GM23338 (cell line): Measurements from ENCODE around the gene SYT7. TPM values are rescaled to one million over a fixed set of nuclear protein-coding genes. Genes with fewer than 3 reads are reported as not detected.

ENCODE experiments used
- ATAC-seq: fragments of 200-7000 bp; cut with Tn5 transposase; 3 replicates; pipeline ENCODE4 v1.9.1; 2020
- DNase-seq: peaks from one replicate; pipeline ENCODE4 v3.0.0-alpha.2; 2015; ENCODE audit warnings: low spot score
- H2AFZ ChIP-seq: fragments of 200-600 bp; sonication (generic); 2 replicates; pipeline ENCODE4 v1.8.0; 2016; ENCODE audit warnings: antibody characterized with exemption, mild to moderate bottlenecking, moderate library complexity
- H3F3A ChIP-seq: fragments of 200-600 bp; sonication (generic); replicated peaks from 2 replicates; pipeline ENCODE4 v1.8.0; 2017; ENCODE audit warnings: antibody characterized with exemption, mixed run types, low read depth
- H3K27ac ChIP-seq: fragments of 200-600 bp; sonication (generic); 2 replicates; pipeline ENCODE4 v1.6.1; 2016; ENCODE audit warnings: low read depth
- H3K27me3 ChIP-seq: fragments of 200-600 bp; sonication (generic); 2 replicates; pipeline ENCODE4 v1.8.0; 2016; ENCODE audit warnings: mild to moderate bottlenecking, mixed run types, moderate library complexity; ENCODE audit not compliant: insufficient read depth
- H3K36me3 ChIP-seq: fragments of 200-600 bp; sonication (generic); 2 replicates; pipeline ENCODE4 v1.8.0; 2016; ENCODE audit warnings: mild to moderate bottlenecking; ENCODE audit not compliant: insufficient read depth
- H3K4me1 ChIP-seq: fragments of 200-600 bp; sonication (generic); 2 replicates; pipeline ENCODE4 v1.8.0; 2016; ENCODE audit warnings: mild to moderate bottlenecking, moderate library complexity; ENCODE audit not compliant: insufficient read depth
- H3K4me2 ChIP-seq: fragments of 200-600 bp; sonication (generic); 2 replicates; pipeline ENCODE4 v1.7.1; 2017; ENCODE audit warnings: mixed run types
- H3K4me3 ChIP-seq: fragments of 200-600 bp; sonication (generic); 2 replicates; pipeline ENCODE4 v1.6.1; 2016; ENCODE audit warnings: mixed run types
- H3K79me2 ChIP-seq: fragments of 200-600 bp; sonication (generic); replicated peaks from 2 replicates; pipeline ENCODE4 v1.8.0; 2017; ENCODE audit warnings: mild to moderate bottlenecking; ENCODE audit not compliant: insufficient read depth
- H3K9me2 ChIP-seq: fragments of 200-600 bp; sonication (generic); 2 replicates; pipeline ENCODE4 v1.8.0; 2017; ENCODE audit not compliant: insufficient read depth
- H4K20me1 ChIP-seq: fragments of 200-600 bp; sonication (generic); replicated peaks from 2 replicates; pipeline ENCODE4 v1.8.0; 2017; ENCODE audit warnings: mild to moderate bottlenecking; ENCODE audit not compliant: insufficient read depth
- H3K27ac Mint-ChIP-seq: 2 replicates; pipeline ENCODE4 v1.8.0; 2020; ENCODE audit warnings: inconsistent platforms, mild to moderate bottlenecking, moderate library complexity, mixed read lengths
- H3K27me3 Mint-ChIP-seq: 3 replicates; pipeline ENCODE4 v1.8.0; 2022; ENCODE audit warnings: low read depth, mild to moderate bottlenecking, moderate library complexity, mixed read lengths, inconsistent platforms; ENCODE audit not compliant: insufficient read depth, poor library complexity
- H3K36me3 Mint-ChIP-seq: 3 replicates; pipeline ENCODE4 v1.8.0; 2021; ENCODE audit warnings: low read depth, mild to moderate bottlenecking, inconsistent platforms, moderate library complexity, mixed read lengths
- H3K4me1 Mint-ChIP-seq: 3 replicates; pipeline ENCODE4 v1.8.0; 2020; ENCODE audit warnings: mild to moderate bottlenecking, inconsistent platforms, mixed read lengths
- H3K4me3 Mint-ChIP-seq: 3 replicates; pipeline ENCODE4 v1.8.0; 2021; ENCODE audit warnings: moderate library complexity, mild to moderate bottlenecking, inconsistent platforms, mixed read lengths
- H3K9me3 Mint-ChIP-seq: 3 replicates; pipeline ENCODE4 v1.8.0; 2020; ENCODE audit warnings: moderate library complexity, mild to moderate bottlenecking, inconsistent platforms, mixed read lengths
- CREB1 ChIP-seq: fragments of 250-450 bp; sonication (Bioruptor Pico); IDR thresholded peaks from 2 replicates; pipeline ENCODE4 v1.5.0; 2020; ENCODE audit warnings: low read depth, mild to moderate bottlenecking, moderate library complexity
- EZH2 ChIP-seq: fragments of 200-600 bp; sonication (generic); IDR thresholded peaks from one replicate; pipeline ENCODE4 v1.8.0; 2017; ENCODE audit warnings: antibody characterized with exemption, mild to moderate bottlenecking, low read depth; ENCODE audit not compliant: unreplicated experiment
- EZH2phosphoT487 ChIP-seq: fragments of 200-600 bp; sonication (generic); IDR thresholded peaks from one replicate; pipeline ENCODE4 v1.8.1; 2018; ENCODE audit warnings: antibody characterized with exemption; ENCODE audit not compliant: unreplicated experiment
- JUNB ChIP-seq: IDR thresholded peaks from one replicate; pipeline ENCODE4 v1.6.1; 2016; ENCODE audit warnings: antibody characterized with exemption; ENCODE audit not compliant: unreplicated experiment
- NANOG ChIP-seq: IDR thresholded peaks from 2 replicates; pipeline ENCODE4 v1.6.1; 2016; ENCODE audit warnings: antibody characterized with exemption, borderline replicate concordance
- POLR2AphosphoS5 ChIP-seq: IDR thresholded peaks from 2 replicates; pipeline ENCODE4 v1.6.1; 2016; ENCODE audit warnings: antibody characterized with exemption, low read depth
- STAT1 ChIP-seq: IDR thresholded peaks from one replicate; pipeline ENCODE4 v1.6.1; 2016; ENCODE audit warnings: antibody characterized with exemption; ENCODE audit not compliant: unreplicated experiment
- ZNF114 ChIP-seq: fragments of 250-450 bp; sonication (Bioruptor Pico); IDR thresholded peaks from 2 replicates; pipeline ENCODE4 v1.5.0; 2020; ENCODE audit warnings: mild to moderate bottlenecking, moderate library complexity
- ZNF331 ChIP-seq: fragments of 250-450 bp; sonication (Bioruptor Pico); IDR thresholded peaks from 2 replicates; pipeline ENCODE4 v1.5.0; 2020; ENCODE audit warnings: low read depth, mild to moderate bottlenecking, moderate library complexity
- polyA plus RNA-seq: library from polyadenylated mRNA; unstranded; fragments of >200 nt; fragmentation: Nextera tagmentation; extraction: Ambion mirVana; gene quantifications from 2 replicates; pipeline ENCODE4 v1.2.1, GENCODE V29; 2016
- total RNA-seq: library from RNA; depleted of rRNA; stranded (reverse); fragments of >200 nt; shearing (Covaris generic); gene quantifications from 2 replicates; pipeline ENCODE4 v1.2.3, GENCODE V29; 2014
- TF ChIP-seq, protein P1 (sequence below): IDR thresholded peaks from one replicate; pipeline ENCODE4 v1.6.1; 2018; ENCODE audit warnings: antibody characterized with exemption; ENCODE audit not compliant: unreplicated experiment
- TF ChIP-seq, protein P2 (sequence below): IDR thresholded peaks from 2 replicates; pipeline ENCODE4 v1.6.1; 2016; ENCODE audit warnings: antibody characterized with exemption
- TF ChIP-seq, protein P3 (sequence below), 2 experiments: fragments of 200-600 bp in 1 of 2; sonication (generic) in 1 of 2; conservative IDR thresholded peaks; 2 replicates each; pipeline versions ENCODE4 v1.5.1 to v1.6.1; 2016 to 2017; ENCODE audit warnings: antibody characterized with exemption in 2 of 2, low read depth in 2 of 2, mild to moderate bottlenecking in 2 of 2, moderate library complexity in 1 of 2
- TF ChIP-seq, protein P4 (sequence below): fragments of 250-450 bp; sonication (Bioruptor Pico); IDR thresholded peaks from 2 replicates; pipeline ENCODE4 v1.5.0; 2020; ENCODE audit warnings: mild to moderate bottlenecking, moderate library complexity

SYT7 gene
- total and polyA plus RNA-seq, 2 experiments from 2014 or later, result 1.6 to 10.3 TPM

DNA sequence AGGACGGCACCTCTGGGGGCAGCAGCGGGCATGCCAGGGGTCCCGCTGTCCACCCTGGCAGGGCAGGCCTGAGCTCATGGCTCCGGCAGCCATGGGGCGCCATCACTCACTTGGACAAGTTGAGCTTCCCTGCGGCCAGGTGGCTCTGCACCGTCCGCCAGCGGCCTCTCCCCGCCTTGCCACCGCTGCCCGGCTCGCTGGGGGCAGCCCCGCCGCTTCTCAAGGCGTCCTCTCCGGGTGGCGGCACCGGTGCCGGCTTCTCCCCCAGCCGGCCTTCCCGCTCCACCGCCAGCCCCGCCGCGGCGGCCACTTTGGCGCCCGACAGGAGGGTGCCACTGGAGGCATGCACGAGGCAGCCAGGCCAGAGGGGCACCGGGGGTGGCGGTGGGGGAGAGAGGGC is 35.0 kb downstream of the SYT7 start:
- Histone ChIP-seq H3F3A (no peaks in the 10 kb centered on the region), H3K36me3 (no peaks in the 10 kb centered on the region), H3K4me2 (no peak overlapping the region), H3K9me2 (peaks cover 9% of the 10 kb centered on the region), H2AFZ (no peak overlapping the region), H3K79me2 (no peaks in the 10 kb centered on the region), H4K20me1 (no peaks in the 10 kb centered on the region), H3K4me3 (no peak overlapping the region), H3K27ac (no peak overlapping the region), H3K4me1 (peaks cover 14% of the 10 kb centered on the region), H3K27me3 (no peaks in the 10 kb centered on the region)
- H3K36me3 Mint-ChIP-seq, result no peaks in the 10 kb centered on the region; the same call in 2 of the 3 replicates
- no peak for TF ChIP-seq JUNB
- TF ChIP-seq, protein P1, sequence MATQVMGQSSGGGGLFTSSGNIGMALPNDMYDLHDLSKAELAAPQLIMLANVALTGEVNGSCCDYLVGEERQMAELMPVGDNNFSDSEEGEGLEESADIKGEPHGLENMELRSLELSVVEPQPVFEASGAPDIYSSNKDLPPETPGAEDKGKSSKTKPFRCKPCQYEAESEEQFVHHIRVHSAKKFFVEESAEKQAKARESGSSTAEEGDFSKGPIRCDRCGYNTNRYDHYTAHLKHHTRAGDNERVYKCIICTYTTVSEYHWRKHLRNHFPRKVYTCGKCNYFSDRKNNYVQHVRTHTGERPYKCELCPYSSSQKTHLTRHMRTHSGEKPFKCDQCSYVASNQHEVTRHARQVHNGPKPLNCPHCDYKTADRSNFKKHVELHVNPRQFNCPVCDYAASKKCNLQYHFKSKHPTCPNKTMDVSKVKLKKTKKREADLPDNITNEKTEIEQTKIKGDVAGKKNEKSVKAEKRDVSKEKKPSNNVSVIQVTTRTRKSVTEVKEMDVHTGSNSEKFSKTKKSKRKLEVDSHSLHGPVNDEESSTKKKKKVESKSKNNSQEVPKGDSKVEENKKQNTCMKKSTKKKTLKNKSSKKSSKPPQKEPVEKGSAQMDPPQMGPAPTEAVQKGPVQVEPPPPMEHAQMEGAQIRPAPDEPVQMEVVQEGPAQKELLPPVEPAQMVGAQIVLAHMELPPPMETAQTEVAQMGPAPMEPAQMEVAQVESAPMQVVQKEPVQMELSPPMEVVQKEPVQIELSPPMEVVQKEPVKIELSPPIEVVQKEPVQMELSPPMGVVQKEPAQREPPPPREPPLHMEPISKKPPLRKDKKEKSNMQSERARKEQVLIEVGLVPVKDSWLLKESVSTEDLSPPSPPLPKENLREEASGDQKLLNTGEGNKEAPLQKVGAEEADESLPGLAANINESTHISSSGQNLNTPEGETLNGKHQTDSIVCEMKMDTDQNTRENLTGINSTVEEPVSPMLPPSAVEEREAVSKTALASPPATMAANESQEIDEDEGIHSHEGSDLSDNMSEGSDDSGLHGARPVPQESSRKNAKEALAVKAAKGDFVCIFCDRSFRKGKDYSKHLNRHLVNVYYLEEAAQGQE, result no peak
- no peak for TF ChIP-seq CREB1 (CRISPR knock-in tag)
- TF ChIP-seq, protein P2, sequence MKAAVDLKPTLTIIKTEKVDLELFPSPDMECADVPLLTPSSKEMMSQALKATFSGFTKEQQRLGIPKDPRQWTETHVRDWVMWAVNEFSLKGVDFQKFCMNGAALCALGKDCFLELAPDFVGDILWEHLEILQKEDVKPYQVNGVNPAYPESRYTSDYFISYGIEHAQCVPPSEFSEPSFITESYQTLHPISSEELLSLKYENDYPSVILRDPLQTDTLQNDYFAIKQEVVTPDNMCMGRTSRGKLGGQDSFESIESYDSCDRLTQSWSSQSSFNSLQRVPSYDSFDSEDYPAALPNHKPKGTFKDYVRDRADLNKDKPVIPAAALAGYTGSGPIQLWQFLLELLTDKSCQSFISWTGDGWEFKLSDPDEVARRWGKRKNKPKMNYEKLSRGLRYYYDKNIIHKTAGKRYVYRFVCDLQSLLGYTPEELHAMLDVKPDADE, result no peak
- TF ChIP-seq NANOG, result no peak
- TF ChIP-seq POLR2AphosphoS5, result no peak
- no peak for TF ChIP-seq ZNF114 (CRISPR knock-in tag)
- TF ChIP-seq, protein P3, sequence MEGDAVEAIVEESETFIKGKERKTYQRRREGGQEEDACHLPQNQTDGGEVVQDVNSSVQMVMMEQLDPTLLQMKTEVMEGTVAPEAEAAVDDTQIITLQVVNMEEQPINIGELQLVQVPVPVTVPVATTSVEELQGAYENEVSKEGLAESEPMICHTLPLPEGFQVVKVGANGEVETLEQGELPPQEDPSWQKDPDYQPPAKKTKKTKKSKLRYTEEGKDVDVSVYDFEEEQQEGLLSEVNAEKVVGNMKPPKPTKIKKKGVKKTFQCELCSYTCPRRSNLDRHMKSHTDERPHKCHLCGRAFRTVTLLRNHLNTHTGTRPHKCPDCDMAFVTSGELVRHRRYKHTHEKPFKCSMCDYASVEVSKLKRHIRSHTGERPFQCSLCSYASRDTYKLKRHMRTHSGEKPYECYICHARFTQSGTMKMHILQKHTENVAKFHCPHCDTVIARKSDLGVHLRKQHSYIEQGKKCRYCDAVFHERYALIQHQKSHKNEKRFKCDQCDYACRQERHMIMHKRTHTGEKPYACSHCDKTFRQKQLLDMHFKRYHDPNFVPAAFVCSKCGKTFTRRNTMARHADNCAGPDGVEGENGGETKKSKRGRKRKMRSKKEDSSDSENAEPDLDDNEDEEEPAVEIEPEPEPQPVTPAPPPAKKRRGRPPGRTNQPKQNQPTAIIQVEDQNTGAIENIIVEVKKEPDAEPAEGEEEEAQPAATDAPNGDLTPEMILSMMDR (conservative IDR thresholded peaks at IDR 0.05; ENCODE audit: low read depth in 2 of 2), result no peak
- TF ChIP-seq EZH2phosphoT487, result no peak
- TF ChIP-seq, protein P4, sequence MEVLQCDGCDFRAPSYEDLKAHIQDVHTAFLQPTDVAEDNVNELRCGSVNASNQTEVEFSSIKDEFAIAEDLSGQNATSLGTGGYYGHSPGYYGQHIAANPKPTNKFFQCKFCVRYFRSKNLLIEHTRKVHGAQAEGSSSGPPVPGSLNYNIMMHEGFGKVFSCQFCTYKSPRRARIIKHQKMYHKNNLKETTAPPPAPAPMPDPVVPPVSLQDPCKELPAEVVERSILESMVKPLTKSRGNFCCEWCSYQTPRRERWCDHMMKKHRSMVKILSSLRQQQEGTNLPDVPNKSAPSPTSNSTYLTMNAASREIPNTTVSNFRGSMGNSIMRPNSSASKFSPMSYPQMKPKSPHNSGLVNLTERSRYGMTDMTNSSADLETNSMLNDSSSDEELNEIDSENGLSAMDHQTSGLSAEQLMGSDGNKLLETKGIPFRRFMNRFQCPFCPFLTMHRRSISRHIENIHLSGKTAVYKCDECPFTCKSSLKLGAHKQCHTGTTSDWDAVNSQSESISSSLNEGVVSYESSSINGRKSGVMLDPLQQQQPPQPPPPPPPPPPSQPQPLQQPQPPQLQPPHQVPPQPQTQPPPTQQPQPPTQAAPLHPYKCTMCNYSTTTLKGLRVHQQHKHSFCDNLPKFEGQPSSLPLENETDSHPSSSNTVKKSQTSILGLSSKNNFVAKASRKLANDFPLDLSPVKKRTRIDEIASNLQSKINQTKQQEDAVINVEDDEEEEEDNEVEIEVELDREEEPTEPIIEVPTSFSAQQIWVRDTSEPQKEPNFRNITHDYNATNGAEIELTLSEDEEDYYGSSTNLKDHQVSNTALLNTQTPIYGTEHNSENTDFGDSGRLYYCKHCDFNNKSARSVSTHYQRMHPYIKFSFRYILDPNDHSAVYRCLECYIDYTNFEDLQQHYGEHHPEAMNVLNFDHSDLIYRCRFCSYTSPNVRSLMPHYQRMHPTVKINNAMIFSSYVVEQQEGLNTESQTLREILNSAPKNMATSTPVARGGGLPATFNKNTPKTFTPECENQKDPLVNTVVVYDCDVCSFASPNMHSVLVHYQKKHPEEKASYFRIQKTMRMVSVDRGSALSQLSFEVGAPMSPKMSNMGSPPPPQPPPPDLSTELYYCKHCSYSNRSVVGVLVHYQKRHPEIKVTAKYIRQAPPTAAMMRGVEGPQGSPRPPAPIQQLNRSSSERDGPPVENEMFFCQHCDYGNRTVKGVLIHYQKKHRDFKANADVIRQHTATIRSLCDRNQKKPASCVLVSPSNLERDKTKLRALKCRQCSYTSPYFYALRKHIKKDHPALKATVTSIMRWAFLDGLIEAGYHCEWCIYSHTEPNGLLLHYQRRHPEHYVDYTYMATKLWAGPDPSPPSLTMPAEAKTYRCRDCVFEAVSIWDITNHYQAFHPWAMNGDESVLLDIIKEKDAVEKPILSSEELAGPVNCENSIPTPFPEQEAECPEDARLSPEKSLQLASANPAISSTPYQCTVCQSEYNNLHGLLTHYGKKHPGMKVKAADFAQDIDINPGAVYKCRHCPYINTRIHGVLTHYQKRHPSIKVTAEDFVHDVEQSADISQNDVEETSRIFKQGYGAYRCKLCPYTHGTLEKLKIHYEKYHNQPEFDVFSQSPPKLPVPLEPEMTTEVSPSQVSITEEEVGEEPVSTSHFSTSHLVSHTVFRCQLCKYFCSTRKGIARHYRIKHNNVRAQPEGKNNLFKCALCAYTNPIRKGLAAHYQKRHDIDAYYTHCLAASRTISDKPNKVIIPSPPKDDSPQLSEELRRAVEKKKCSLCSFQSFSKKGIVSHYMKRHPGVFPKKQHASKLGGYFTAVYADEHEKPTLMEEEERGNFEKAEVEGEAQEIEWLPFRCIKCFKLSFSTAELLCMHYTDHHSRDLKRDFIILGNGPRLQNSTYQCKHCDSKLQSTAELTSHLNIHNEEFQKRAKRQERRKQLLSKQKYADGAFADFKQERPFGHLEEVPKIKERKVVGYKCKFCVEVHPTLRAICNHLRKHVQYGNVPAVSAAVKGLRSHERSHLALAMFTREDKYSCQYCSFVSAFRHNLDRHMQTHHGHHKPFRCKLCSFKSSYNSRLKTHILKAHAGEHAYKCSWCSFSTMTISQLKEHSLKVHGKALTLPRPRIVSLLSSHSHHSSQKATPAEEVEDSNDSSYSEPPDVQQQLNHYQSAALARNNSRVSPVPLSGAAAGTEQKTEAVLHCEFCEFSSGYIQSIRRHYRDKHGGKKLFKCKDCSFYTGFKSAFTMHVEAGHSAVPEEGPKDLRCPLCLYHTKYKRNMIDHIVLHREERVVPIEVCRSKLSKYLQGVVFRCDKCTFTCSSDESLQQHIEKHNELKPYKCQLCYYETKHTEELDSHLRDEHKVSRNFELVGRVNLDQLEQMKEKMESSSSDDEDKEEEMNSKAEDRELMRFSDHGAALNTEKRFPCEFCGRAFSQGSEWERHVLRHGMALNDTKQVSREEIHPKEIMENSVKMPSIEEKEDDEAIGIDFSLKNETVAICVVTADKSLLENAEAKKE (CRISPR knock-in tag), result no peak
- no peak for TF ChIP-seq ZNF331 (CRISPR knock-in tag)
- no peak for TF ChIP-seq EZH2
- no peak for TF ChIP-seq STAT1
- H3K4me1 Mint-ChIP-seq, result peaks cover 37% of the 10 kb centered on the region
- DNase-seq (no peak), ATAC-seq (no peak)
- H3K27ac Mint-ChIP-seq, result no peak overlapping the region
- H3K27me3 Mint-ChIP-seq, result peaks cover 9% of the 10 kb centered on the region
- H3K9me3 Mint-ChIP-seq, result no peaks in the 10 kb centered on the region
- H3K4me3 Mint-ChIP-seq, result no peak overlapping the region
